GM12864 (cell line): Measurements from ENCODE around the gene LIME1.

Experiments used
- DNase-seq: peaks from one replicate; pipeline ENCODE4 v3.0.0-alpha.2; 2011; ENCODE audit warnings: low read depth
- H3K4me3 ChIP-seq: 2 replicates; pipeline ENCODE4 v1.5.1; 2011; ENCODE audit warnings: mild to moderate bottlenecking, low read depth, low read length, control low read depth
- CTCF ChIP-seq: IDR thresholded peaks from 2 replicates; pipeline ENCODE4 v1.5.1; 2011; ENCODE audit warnings: low read depth, mild to moderate bottlenecking, moderate library complexity, low read length, control low read depth, inconsistent platforms; ENCODE audit errors: missing control alignments

Gene LIME1

DNA sequence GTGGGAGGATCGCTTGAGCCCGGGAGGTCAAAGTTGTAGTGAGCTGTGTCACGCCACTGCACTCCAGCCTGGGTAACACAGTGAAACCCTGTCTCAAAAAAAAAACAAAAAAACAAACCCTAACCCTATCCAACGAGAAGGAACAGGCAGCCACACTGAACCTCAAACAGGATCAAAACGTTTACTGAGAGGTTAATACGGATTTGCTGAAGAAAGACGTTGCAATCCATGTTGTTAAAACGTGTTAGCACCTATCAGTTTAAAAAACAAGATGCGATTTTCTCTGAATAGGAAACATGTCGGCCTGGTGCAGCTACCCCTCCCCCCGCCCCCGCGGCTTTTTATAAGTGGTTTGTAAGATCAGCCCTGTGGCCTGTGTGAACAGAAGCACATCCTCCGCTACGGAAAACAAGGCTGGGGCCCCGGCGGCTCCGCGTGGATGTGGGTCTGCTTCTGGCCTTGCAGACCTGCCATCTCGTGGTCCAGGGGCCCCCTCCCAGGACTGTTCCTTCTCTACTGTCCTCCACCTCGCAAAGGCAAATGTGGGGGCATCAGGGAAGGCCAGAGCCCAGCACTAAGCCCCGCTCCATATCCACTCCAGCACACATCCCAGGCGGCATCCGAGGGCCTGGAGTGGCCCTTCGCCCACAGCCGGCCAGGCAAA is 14.5 kb downstream of the LIME1 start:
- DNase-seq = no peak
- TF ChIP-seq CTCF = no peak
- H3K4me3 ChIP-seq = no peak overlapping the region

DNA sequence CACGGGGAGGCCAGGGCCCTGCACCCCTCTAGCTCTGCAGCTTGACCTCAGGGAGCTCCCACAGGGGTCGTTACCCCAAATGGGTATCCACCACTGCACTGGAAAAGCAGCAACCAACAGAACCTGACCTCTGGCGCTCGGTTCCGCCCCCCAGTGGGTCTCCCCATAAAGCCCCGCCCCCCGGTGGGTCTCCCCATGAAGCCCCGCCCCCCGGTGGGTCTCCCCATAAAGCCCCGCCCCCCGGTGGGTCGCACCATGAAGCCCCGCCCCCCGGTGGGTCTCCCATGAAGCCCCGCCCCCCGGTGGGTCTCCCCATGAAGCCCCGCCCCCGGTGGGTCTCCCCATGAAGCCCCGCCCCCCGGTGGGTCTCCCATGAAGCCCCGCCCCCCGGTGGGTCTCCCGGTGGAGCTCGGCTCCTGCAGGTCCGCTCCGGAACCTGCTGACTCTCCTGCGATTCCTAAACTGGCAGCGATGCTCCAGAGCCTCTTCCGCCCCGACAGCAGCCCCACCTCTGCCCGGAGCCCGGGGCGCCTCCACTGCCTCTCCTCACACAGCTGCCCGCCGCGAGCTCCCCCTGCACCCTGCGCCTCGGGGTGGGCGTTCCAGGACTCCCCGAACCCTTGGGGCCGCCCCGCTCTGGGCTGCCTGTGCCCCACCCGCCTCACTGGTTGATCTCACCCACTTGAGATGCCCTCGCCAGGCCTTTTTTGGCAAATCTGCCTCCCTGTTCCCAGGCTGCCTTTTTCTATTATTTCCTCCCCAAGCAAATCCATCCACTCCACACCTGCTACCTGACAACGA is 15.2 kb downstream of the LIME1 start:
- no peak for TF ChIP-seq CTCF
- DNase-seq = no peak
- H3K4me3 ChIP-seq = no peak overlapping the region

DNA sequence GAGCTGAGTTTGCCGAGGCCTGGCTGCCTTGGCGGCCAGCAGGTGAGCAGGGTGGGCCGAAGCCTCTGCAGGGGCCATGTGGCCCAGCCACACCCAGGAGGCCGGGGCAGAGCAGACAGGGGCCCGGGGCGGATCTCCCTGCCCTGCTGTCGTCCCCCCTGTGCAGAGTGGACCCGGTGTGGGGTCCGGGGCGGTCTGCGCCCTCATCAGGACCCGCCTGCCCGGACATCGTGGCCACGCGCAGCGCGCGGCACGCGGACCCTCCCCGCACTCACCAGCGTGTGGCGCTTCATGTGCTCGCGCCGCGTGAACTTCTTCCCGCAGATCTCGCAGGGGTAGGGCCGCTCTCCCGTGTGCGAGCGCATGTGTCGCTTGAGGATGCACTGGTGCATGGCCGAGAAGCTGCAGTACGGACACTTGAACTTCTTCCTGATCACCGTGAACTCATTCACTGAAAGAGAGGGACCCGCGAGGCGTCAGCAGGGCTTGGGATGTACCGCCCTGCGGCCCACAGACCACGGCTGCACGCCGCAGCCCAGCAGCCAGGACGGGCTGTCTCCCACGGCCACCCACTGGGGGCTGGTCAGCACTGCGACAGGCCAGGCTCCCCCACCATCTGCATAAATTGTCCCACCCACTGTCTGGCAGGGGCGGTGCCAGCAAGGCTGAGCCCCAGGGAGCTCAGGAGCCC is 16.1 kb downstream of the LIME1 start:
- no peak for DNase-seq
- no peak for TF ChIP-seq CTCF
- H3K4me3 ChIP-seq = no peak overlapping the region

- H3K4me3 ChIP-seq = no peak overlapping the region
- TF ChIP-seq CTCF = no peak
- DNase-seq = no peak
Measured at GRCh38 chr20:63753381-63753780, 16.9 kb downstream of the LIME1 start.

GRCh38 chr20:63754008-63754407 is 17.5 kb downstream of the LIME1 start:
- H3K4me3 ChIP-seq = no peak overlapping the region
- TF ChIP-seq CTCF = no peak
- no peak for DNase-seq

DNA sequence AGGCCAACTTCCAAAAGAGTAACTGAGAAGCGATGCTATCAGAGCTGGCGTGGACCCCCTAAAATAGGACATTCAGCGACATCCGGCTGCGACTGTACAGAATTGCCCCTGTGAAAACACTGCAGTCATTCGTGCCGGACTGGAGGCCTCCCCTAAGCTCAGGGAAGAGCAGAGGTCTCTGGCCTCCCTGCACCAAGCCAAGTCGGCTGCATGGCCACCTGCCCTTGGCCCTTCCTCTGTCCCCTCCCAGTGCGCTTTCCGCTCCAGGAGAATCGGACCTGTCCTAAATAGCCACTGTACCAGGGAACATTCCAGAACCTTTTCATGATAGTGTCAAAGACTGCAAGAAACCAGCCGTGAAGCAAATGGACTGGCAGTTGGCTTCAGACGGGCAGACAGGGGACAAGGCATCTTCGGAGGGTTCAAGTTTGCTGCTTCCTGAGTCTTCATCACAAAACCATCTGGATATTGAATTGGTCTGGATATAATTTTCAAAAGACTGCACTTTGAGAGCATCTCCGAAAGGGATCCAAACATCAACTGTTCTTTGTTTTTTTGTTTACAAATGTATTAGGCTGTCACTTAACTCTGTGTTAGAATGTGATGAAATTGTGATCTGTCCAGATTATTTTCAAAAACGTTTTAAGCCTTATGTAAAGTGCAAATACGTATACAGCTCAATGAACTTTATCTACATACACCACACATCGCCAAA is 19.6 kb downstream of the LIME1 start:
- H3K4me3 ChIP-seq = no peak overlapping the region
- no peak for TF ChIP-seq CTCF
- no peak for DNase-seq
